Fibroblast of skin of back (primary cell): ENCODE data around the gene GOLT1A.

Experiments
- DNase-seq: peaks from one replicate; pipeline ENCODE4 v3.0.0-alpha.2; 2013

Gene GOLT1A

GRCh38 chr1:204217648-204218000, 3.8 kb upstream of the GOLT1A start:
- no peak for DNase-seq

GRCh38 chr1:204216880-204217647, 3.3 kb upstream of the GOLT1A start:
- no peak for DNase-seq

- DNase-seq, result no peak
Measured at GRCh38 chr1:204216236-204216635, 2.4 kb upstream of the GOLT1A start.

- no peak for DNase-seq
Measured at GRCh38 chr1:204212715-204213114, 1.1 kb downstream of the GOLT1A start.

- no peak for DNase-seq
Measured at GRCh38 chr1:204211046-204211445, 2.7 kb downstream of the GOLT1A start.

- peak; percentile 24 for DNase-seq
Measured at GRCh38 chr1:204207136-204207616, 6.6 kb downstream of the GOLT1A start.

GRCh38 chr1:204206121-204206520, 7.7 kb downstream of the GOLT1A start:
- no peak for DNase-seq

GRCh38 chr1:204205486-204205885, 8.3 kb downstream of the GOLT1A start:
- DNase-seq, result no peak

- DNase-seq, result no peak
Measured at GRCh38 chr1:204204944-204205343, 8.8 kb downstream of the GOLT1A start.

- no peak for DNase-seq
Measured at GRCh38 chr1:204203206-204203767, 10.5 kb downstream of the GOLT1A start.

- DNase-seq, result no peak
Measured at GRCh38 chr1:204202481-204202880, 11.3 kb downstream of the GOLT1A start.

GRCh38 chr1:204201348-204202040, 12.3 kb downstream of the GOLT1A start:
- no peak for DNase-seq

- no peak for DNase-seq
Measured at GRCh38 chr1:204199579-204199978, 14.2 kb downstream of the GOLT1A start.

- DNase-seq, result peak; percentile 83
Measured at GRCh38 chr1:204198348-204199340, 15.1 kb downstream of the GOLT1A start.

- DNase-seq, result no peak
Measured at GRCh38 chr1:204197068-204197467, 16.7 kb downstream of the GOLT1A start.

- DNase-seq, result no peak
Measured at GRCh38 chr1:204196068-204196795, 17.6 kb downstream of the GOLT1A start, which contains the start of gene KISS1. TSS of gene KISS1 (minus strand) at chr1:204196491. CDS start at chr1:204192876, 3,615 bp downstream.

GRCh38 chr1:204194771-204195170, 19.0 kb downstream of the GOLT1A start:
- no peak for DNase-seq

- no peak for DNase-seq
Measured at GRCh38 chr1:204194080-204194479, 19.7 kb downstream of the GOLT1A start.

GRCh38 chr1:204192589-204193352, 21.0 kb downstream of the GOLT1A start:
- no peak for DNase-seq

GRCh38 chr1:204192046-204192445, 21.7 kb downstream of the GOLT1A start:
- no peak for DNase-seq

GRCh38 chr1:204191456-204191855, 22.3 kb downstream of the GOLT1A start:
- no peak for DNase-seq
